ENCODE data around the gene BAZ2A.

DNA sequence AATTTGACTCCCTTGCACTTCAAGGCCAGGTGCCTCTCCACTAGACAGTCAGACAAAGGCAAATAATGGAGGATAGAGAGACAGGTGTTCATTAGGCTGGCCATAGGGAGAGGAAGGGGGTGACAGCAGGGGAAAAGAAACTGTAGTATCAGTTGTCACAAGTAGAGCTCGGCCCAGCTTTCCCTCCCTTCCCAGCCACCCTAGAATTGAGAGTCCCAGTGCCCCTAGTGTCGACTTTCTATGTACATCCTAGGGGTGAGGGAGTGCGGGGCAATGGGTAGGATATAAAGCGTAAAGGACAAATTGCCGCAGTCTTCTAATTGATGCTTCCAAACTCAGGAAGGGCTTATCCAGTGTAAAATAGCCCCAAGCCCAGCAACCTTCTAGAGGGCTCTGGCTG, 39.0 kb downstream of the BAZ2A start:
- TF ChIP-seq, protein P1, sequence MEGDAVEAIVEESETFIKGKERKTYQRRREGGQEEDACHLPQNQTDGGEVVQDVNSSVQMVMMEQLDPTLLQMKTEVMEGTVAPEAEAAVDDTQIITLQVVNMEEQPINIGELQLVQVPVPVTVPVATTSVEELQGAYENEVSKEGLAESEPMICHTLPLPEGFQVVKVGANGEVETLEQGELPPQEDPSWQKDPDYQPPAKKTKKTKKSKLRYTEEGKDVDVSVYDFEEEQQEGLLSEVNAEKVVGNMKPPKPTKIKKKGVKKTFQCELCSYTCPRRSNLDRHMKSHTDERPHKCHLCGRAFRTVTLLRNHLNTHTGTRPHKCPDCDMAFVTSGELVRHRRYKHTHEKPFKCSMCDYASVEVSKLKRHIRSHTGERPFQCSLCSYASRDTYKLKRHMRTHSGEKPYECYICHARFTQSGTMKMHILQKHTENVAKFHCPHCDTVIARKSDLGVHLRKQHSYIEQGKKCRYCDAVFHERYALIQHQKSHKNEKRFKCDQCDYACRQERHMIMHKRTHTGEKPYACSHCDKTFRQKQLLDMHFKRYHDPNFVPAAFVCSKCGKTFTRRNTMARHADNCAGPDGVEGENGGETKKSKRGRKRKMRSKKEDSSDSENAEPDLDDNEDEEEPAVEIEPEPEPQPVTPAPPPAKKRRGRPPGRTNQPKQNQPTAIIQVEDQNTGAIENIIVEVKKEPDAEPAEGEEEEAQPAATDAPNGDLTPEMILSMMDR (IDR thresholded peaks at IDR 0.05) = no peak
- TF ChIP-seq, protein P2, sequence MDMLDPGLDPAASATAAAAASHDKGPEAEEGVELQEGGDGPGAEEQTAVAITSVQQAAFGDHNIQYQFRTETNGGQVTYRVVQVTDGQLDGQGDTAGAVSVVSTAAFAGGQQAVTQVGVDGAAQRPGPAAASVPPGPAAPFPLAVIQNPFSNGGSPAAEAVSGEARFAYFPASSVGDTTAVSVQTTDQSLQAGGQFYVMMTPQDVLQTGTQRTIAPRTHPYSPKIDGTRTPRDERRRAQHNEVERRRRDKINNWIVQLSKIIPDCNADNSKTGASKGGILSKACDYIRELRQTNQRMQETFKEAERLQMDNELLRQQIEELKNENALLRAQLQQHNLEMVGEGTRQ (IDR thresholded peaks at IDR 0.05; ENCODE audit: borderline replicate concordance, low read depth, low read length) = no peak
- TF ChIP-seq SIN3A (IDR thresholded peaks at IDR 0.05; ENCODE audit: borderline replicate concordance, low read depth, low read length) = no peak
